Ovary (tissue), 9 donors: Measurements from ENCODE around the gene PIGC. TPM values are rescaled to one million over a fixed set of nuclear protein-coding genes. Genes with fewer than 3 reads are reported as not detected.

Source experiments
- DNase-seq, 5 donors: peaks; one replicate each; pipeline ENCODE4 v3.0.0-alpha.2; 2019 to 2020
- H3K27ac ChIP-seq, 2 donors: fragments of 200-600 bp; one replicate each; pipeline versions ENCODE4 v1.5.1 to v1.8.0; 2019 to 2022
- H3K27me3 ChIP-seq: fragments of 200-600 bp; one replicate; pipeline ENCODE4 v1.8.0; 2022
- H3K36me3 ChIP-seq: fragments of 200-600 bp; sonication (generic); one replicate; pipeline ENCODE4 v1.5.1; 2019
- H3K4me1 ChIP-seq: one replicate; pipeline ENCODE4 v1.8.1; 2013; ENCODE audit warnings: mild to moderate bottlenecking, moderate library complexity; ENCODE audit not compliant: insufficient read depth
- H3K4me3 ChIP-seq: fragments of 200-600 bp; sonication (generic); one replicate; pipeline ENCODE4 v1.5.1; 2017
- H3K9me3 ChIP-seq, 2 donors: fragments of 200-600 bp in 1 of 2; sonication (generic) in 1 of 2; one replicate each; pipeline versions ENCODE4 v1.5.1 to v1.8.1; 2013 to 2019; ENCODE audit warnings: mild to moderate bottlenecking in 1 of 2, moderate library complexity in 1 of 2
- EP300 ChIP-seq: sonication (generic); formaldehyde crosslinking; IDR thresholded peaks from one replicate; pipeline ENCODE4 v1.6.1; 2017; ENCODE audit warnings: antibody characterized with exemption
- POLR2A ChIP-seq: fragments of 450-650 bp; IDR thresholded peaks from one replicate; pipeline ENCODE4 v1.6.1; 2017; ENCODE audit warnings: antibody characterized with exemption, mild to moderate bottlenecking, moderate library complexity
- WGBS, 3 donors: extraction: QIAGEN DNeasy Blood & Tissue Kit in 1 of 3; methylation state at CpG; one replicate each; pipeline versions ENCODE4 v1.1.5 to v1.1.7; 2013 to 2017; 5-methylcytosine and 5-hydroxymethylcytosine counted together
- intact Hi-C, 4 donors: fragments of 100-400 bp; cut with DNase I; formaldehyde crosslinking; loops; one replicate each; pipeline versions ENCODE4 v1.11.0 to v1.15.1; 2022 to 2023
- polyA plus RNA-seq, 2 donors: library from polyadenylated mRNA; stranded (reverse); fragments of 200-250 nt in 1 of 2; fragments of 350-450 nt in 1 of 2; fragmentation: Illumina TruSeq in 1 of 2; extraction: RNeasy Lipid Tissue Mini Kit (QIAGEN cat#74804) in 1 of 2; gene quantifications; one replicate each; pipeline ENCODE4 v1.2.3, GENCODE V29; 2013 to 2014
- total RNA-seq, 7 donors: library from RNA; depleted of rRNA in 2 of 7; stranded (reverse); fragments of >200 nt in 2 of 7; fragmentation: NEBNext Ultra II Directional in 3 of 7; extraction: Animal tissue kit (Norgen Biotek cat#: 25700) in 3 of 7; gene quantifications; one replicate each; pipeline versions ENCODE4 v1.1.0 to v1.2.4, GENCODE V29; 2016 to 2023
- TF ChIP-seq, protein P1 (sequence below), 3 donors: fragments of 450-650 bp in 2 of 3; fragments of 200-600 bp in 1 of 3; IDR thresholded peaks; one replicate each; pipeline versions ENCODE4 v1.5.1 to v1.8.0; 2016 to 2022; ENCODE audit warnings: antibody characterized with exemption in 3 of 3, mild to moderate bottlenecking in 1 of 3
- donor health status: DM: no; HTN: no; CAD: no; lungs with moderate emphysema.
- donor health status: DM: no; HTN: no; CAD: no.
- donor health status: Bipolar disorder and iron deficiency.
- donor health status: DM: yes; HTN: yes; CAD: no.
- donor health status: DM: no; HTN: no; CAD: no.
- donor health status: DM: yes; HTN: yes; CAD: no.

The PIGC gene
- total and polyA plus RNA-seq, 9 donors = 21.1 to 49.3 (median 25.1) TPM

DNA sequence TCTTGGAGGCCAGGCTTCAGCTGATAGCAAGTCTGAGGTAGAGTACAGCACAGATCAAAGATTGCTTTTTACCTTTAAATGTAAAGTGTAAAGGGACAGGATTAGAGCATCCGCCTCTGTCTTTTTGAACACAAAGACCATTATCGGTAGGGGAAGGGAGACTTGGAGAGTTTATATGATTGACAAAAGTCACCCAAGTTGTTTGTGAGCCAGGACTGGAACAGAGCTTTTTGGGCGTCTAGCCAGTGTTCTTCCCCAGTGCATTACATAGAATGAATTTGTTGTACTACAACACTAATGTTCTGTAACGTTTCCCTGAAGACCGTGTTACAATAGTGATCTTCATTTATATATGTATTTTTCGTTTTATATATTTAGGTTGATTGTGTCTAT is 9.3 kb upstream of the PIGC start:
- Histone ChIP-seq H3K4me1 (no peaks in the 10 kb centered on the region), H3K36me3 (no peaks in the 10 kb centered on the region), H3K27me3 (no peaks in the 10 kb centered on the region), H3K9me3 (no peaks in the 10 kb centered on the region), H3K4me3 (no peak overlapping the region), H3K27ac (no peak overlapping the region)
- 89 to 90% (median 90%) methylated on average over 6 of the region's 6 CpGs for WGBS, 3 donors
- intact Hi-C loops = loop anchor here in 1 of 4 donors (10.0 kb wide), 1 partner anchor 272 kb away; no protein-coding TSS in a partner anchor
- TF ChIP-seq, protein P1, sequence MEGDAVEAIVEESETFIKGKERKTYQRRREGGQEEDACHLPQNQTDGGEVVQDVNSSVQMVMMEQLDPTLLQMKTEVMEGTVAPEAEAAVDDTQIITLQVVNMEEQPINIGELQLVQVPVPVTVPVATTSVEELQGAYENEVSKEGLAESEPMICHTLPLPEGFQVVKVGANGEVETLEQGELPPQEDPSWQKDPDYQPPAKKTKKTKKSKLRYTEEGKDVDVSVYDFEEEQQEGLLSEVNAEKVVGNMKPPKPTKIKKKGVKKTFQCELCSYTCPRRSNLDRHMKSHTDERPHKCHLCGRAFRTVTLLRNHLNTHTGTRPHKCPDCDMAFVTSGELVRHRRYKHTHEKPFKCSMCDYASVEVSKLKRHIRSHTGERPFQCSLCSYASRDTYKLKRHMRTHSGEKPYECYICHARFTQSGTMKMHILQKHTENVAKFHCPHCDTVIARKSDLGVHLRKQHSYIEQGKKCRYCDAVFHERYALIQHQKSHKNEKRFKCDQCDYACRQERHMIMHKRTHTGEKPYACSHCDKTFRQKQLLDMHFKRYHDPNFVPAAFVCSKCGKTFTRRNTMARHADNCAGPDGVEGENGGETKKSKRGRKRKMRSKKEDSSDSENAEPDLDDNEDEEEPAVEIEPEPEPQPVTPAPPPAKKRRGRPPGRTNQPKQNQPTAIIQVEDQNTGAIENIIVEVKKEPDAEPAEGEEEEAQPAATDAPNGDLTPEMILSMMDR (IDR thresholded peaks at IDR 0.05) = no peak
- TF ChIP-seq POLR2A = no peak
- TF ChIP-seq EP300 = no peak
- DNase-seq = no peak

DNA sequence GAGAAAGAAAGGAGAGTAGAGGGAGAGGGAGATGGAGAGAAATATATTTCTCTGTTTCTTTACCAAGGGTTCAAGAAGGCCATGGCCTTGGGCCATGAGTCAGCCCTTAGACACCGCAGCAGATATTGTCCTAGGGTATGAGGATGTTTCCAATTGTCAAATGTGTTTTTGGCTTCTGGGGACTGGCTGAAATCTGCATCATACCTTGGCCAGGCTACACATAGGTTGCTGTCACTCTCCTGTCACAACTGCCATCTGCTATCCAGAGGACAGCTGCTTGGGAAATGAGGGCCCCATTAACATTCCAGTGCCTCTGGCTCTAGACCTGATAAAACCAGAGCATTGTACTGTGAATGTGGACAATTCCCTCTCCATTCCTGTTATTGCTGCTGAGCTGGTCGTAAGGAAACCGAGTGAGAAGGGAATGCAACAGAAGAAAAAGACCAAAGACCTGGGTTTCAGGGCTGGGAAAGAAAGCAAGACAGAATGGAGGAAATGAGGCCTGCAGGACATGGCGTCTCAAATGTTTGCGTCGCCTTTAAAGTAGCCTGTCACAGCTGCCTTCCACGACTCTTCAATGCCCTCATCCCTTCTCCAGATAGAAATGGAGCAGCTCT is 8.8 kb upstream of the PIGC start:
- intact Hi-C loops = loop anchor here in 1 of 4 donors (10.0 kb wide), 1 partner anchor 272 kb away; no protein-coding TSS in a partner anchor

GRCh38 chr1:172451002-172451443 is 7.2 kb upstream of the PIGC start:
- no peak for DNase-seq
- no peak overlapping the region for H3K27ac ChIP-seq
- no peaks in the 10 kb centered on the region for H3K36me3 ChIP-seq
- no peaks in the 10 kb centered on the region for H3K9me3 ChIP-seq
- no peak overlapping the region for H3K4me3 ChIP-seq
- intact Hi-C loops = loop anchor here in 1 of 4 donors (10.0 kb wide), 1 partner anchor 274 kb away; no protein-coding TSS in a partner anchor
- no peaks in the 10 kb centered on the region for H3K27me3 ChIP-seq
- no peaks in the 10 kb centered on the region for H3K4me1 ChIP-seq
- 33 to 42% (median 42%) methylated on average over 2 of the region's 2 CpGs for WGBS, 3 donors
- TF ChIP-seq POLR2A (no peak), EP300 (no peak)
- TF ChIP-seq, protein P1 (IDR thresholded peaks at IDR 0.05) = no peak

More for the DNA sequence above, 8.8 kb upstream of the PIGC start:
- no peak for TF ChIP-seq EP300
- TF ChIP-seq POLR2A = no peak
- TF ChIP-seq, protein P1 (IDR thresholded peaks at IDR 0.05) = no peak
- Histone ChIP-seq H3K36me3 (no peaks in the 10 kb centered on the region), H3K4me3 (no peak overlapping the region), H3K9me3 (no peaks in the 10 kb centered on the region), H3K27ac (no peak overlapping the region), H3K27me3 (no peaks in the 10 kb centered on the region), H3K4me1 (no peaks in the 10 kb centered on the region)
- 78 to 88% (median 78%) methylated on average over 7 of the region's 7 CpGs for WGBS, 3 donors
- DNase-seq = no peak

DNA sequence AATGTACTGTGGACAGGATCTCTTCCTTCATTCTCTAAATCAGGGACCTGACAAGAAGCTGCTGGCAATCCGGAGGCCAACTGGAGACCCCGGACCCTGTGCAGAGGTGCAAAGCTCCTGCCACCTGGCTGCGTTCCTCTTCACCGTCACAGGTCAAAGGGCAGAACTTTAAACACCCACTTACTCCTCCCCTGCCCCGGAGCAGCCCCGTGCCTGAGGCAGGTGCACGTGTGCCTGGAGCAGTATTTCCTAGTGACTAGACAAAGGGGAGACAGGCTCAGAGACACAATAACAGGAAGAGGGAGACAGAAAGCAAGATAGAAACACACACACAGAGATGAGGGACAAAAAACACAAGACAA is 6.6 kb upstream of the PIGC start:
- Histone ChIP-seq H3K36me3 (no peaks in the 10 kb centered on the region), H3K27ac (no peak overlapping the region), H3K4me1 (no peaks in the 10 kb centered on the region), H3K27me3 (no peaks in the 10 kb centered on the region), H3K4me3 (no peak overlapping the region), H3K9me3 (no peaks in the 10 kb centered on the region)
- 41 to 50% (median 43%) methylated on average over 7 of the region's 7 CpGs for WGBS, 3 donors
- intact Hi-C loops = loop anchor here in 1 of 4 donors (10.0 kb wide), 1 partner anchor 274 kb away; no protein-coding TSS in a partner anchor
- TF ChIP-seq POLR2A (no peak), EP300 (no peak)
- TF ChIP-seq, protein P1 (IDR thresholded peaks at IDR 0.05) = no peak
- peak in 1 of 5 donors; percentile 42 for DNase-seq
